22Rv1 (cell line): ENCODE data around the gene KRT24.

Experiments used
- CTCF ChIP-seq: fragments of 450-650 bp; IDR thresholded peaks from 2 replicates; pipeline ENCODE4 v1.5.1; 2017; ENCODE audit warnings: mild to moderate bottlenecking
- ZFX ChIP-seq: fragments of 450-650 bp; IDR thresholded peaks from 2 replicates; pipeline ENCODE4 v1.6.1; 2017; ENCODE audit warnings: antibody characterized with exemption, borderline replicate concordance

DNA sequence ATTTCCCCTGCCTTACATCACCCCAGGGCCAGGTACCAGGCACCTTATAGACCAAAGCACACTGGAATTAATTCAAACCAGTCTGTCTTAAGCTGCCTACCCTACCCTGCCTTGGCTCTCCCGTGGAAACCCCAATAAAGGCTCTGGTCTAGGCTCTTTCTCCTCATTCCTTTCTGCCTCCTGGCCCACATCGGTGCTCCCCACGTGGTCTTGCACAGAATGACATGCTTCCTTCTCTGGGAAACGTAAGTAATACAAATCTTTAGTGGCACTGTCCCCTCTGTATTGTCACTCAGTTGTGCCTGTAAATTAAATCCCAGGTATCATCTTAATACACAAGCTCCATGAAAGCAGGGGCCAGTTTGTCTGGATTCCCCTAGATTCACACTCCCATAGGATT, 35.0 kb upstream of the KRT24 start:
- TF ChIP-seq CTCF (no peak), ZFX (no peak)
